Endothelial cell (in vitro differentiated cells): ENCODE measurements around the gene INF2. TPM values are rescaled to one million over a fixed set of nuclear protein-coding genes. Genes with fewer than 3 reads are reported as not detected.

Source experiments
- DNase-seq: peaks from one replicate; pipeline ENCODE4 v3.0.0; 2021; ENCODE audit warnings: low spot score
- H3K27ac Mint-ChIP-seq: one replicate; pipeline ENCODE4 v1.8.0; 2021; ENCODE audit warnings: mixed read lengths, inconsistent platforms; ENCODE audit not compliant: unreplicated experiment
- H3K27me3 Mint-ChIP-seq: one replicate; pipeline ENCODE4 v1.8.0; 2021; ENCODE audit warnings: mild to moderate bottlenecking, moderate library complexity, mixed read lengths, inconsistent platforms; ENCODE audit not compliant: unreplicated experiment
- H3K36me3 Mint-ChIP-seq: one replicate; pipeline ENCODE4 v1.8.0; 2021; ENCODE audit warnings: mild to moderate bottlenecking, low read depth, mixed read lengths, inconsistent platforms; ENCODE audit not compliant: unreplicated experiment
- H3K4me1 Mint-ChIP-seq: one replicate; pipeline ENCODE4 v1.8.0; 2021; ENCODE audit warnings: mild to moderate bottlenecking, mixed read lengths, inconsistent platforms; ENCODE audit not compliant: unreplicated experiment
- H3K4me3 Mint-ChIP-seq: one replicate; pipeline ENCODE4 v1.8.0; 2021; ENCODE audit warnings: mild to moderate bottlenecking, mixed read lengths, inconsistent platforms; ENCODE audit not compliant: unreplicated experiment
- H3K9me3 Mint-ChIP-seq: one replicate; pipeline ENCODE4 v1.8.0; 2021; ENCODE audit warnings: mixed read lengths, inconsistent platforms; ENCODE audit not compliant: unreplicated experiment
- total RNA-seq: library from RNA; stranded (reverse); fragmentation: NEBNext Ultra II Directional; extraction: Animal tissue kit (Norgen Biotek cat#: 25700); gene quantifications from one replicate; pipeline ENCODE4 v1.2.1, GENCODE V29; 2021; ENCODE audit not compliant: unreplicated experiment
- TF ChIP-seq, protein P1 (sequence below): fragments of 200-600 bp; sonication (generic); IDR thresholded peaks from one replicate; pipeline ENCODE4 v1.5.0; 2021; ENCODE audit warnings: antibody characterized with exemption; ENCODE audit not compliant: unreplicated experiment

The INF2 gene
- total RNA-seq, 1 donor from 2014 or later = 97.2 TPM

DNA sequence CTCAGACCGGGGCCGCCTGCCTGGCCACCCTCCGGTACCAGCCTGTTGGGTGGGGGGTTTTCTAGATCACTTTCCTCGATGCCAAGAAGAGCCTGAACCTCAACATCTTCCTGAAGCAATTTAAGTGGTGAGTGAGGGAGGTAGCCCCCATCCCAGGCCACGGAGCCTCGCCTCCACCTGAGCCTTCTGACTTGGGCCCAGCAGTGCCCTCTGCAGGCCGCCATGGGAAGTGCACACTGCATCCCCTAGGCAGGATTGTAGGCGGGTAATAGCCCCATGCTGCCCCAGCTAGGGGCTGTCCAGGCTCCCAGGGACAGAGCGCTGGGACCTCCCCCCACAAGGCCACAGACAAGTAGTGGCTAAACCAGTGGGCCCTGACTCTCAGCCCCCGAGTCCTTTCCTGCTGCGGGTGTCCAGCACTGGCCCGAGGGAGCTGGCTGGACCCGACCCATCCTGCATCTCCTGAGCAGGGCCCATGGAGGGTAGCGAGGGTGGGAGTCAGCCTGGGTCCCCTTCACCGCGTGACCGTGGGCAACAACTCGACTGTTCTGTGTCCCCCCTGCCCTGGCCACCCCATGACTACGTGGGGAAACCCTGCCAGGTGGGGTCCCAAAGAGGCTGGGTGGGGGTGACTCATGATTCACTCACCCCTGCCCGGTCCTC lies 19.3 kb downstream of the INF2 start:
- no peaks in the 10 kb centered on the region for H3K9me3 Mint-ChIP-seq
- TF ChIP-seq, protein P1, sequence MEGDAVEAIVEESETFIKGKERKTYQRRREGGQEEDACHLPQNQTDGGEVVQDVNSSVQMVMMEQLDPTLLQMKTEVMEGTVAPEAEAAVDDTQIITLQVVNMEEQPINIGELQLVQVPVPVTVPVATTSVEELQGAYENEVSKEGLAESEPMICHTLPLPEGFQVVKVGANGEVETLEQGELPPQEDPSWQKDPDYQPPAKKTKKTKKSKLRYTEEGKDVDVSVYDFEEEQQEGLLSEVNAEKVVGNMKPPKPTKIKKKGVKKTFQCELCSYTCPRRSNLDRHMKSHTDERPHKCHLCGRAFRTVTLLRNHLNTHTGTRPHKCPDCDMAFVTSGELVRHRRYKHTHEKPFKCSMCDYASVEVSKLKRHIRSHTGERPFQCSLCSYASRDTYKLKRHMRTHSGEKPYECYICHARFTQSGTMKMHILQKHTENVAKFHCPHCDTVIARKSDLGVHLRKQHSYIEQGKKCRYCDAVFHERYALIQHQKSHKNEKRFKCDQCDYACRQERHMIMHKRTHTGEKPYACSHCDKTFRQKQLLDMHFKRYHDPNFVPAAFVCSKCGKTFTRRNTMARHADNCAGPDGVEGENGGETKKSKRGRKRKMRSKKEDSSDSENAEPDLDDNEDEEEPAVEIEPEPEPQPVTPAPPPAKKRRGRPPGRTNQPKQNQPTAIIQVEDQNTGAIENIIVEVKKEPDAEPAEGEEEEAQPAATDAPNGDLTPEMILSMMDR = peak; percentile 96
- DNase-seq = peak; percentile 83

DNA sequence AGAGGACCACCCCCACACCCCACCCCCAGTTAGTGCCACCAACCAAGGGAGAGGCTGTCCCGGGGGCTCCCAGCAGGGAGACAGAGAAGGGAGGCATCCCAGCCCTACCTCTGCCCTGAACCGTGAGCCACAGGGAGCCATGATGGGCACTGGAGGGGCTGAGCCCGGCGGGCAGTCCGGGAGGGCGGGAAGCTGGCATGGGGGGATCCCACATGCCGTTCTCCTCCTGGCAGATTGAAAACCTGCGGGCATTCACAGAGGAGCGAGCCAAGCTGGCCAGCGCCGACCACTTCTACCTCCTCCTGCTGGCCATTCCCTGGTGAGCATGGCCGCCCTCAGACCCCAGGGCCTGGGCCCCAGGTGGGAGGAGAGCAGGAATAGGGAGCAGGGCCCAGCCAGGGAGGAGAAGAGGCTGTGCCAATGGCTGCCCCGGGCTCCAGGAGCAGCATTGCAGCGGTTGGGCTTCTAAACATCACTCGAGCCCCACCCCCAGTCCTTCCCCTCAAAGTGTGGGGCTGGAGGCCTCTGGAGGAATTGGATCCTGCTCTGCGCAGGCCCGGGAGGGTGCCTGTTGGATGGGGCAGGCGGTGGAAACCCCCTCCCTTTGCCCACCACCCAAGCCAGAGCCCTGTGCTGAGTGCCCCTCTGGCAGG lies 20.1 kb downstream of the INF2 start:
- H3K4me3 Mint-ChIP-seq = no peak overlapping the region

More for the DNA sequence above, 19.3 kb downstream of the INF2 start:
- H3K36me3 Mint-ChIP-seq = peaks cover 15% of the 10 kb centered on the region
- peaks cover 7% of the 10 kb centered on the region for H3K27me3 Mint-ChIP-seq
- no peak overlapping the region for H3K27ac Mint-ChIP-seq
- no peak overlapping the region for H3K4me3 Mint-ChIP-seq
- no peaks in the 10 kb centered on the region for H3K4me1 Mint-ChIP-seq

DNA sequence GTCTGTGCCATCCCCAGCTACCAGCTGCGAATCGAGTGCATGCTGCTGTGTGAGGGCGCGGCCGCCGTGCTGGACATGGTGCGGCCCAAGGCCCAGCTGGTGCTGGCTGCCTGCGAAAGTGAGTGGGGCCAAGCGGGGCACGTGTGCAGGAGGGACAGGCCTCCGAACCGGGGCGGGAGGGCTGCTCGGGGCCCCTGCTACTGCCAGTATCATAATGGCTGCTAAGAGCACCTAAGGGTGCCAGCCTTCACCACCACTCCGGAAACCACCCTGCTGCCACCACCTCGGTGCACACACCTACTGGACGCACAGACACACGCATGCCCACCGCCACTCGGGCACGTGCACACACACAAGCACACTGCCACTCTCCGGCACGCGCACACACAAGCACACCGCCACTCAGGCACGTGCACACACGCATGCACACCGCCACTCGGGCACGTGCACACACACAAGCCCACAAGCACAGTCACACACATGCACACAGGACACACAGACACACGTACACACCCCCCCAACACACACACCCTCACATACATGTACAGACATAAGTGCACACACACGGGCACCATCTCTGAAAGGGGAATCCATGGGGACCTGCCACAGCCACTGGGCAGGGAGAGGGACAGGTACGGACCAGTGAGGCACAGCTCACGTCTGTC lies 20.8 kb downstream of the INF2 start:
- Mint-ChIP-seq H3K4me1 (no peaks in the 10 kb centered on the region), H3K27me3 (peaks cover 7% of the 10 kb centered on the region), H3K36me3 (peaks cover 4% of the 10 kb centered on the region), H3K9me3 (no peaks in the 10 kb centered on the region), H3K27ac (no peak overlapping the region), H3K4me3 (peak overlapping the region; percentile 80)
- TF ChIP-seq, protein P1 = no peak
- no peak for DNase-seq

More for the DNA sequence above, 20.1 kb downstream of the INF2 start:
- Mint-ChIP-seq H3K36me3 (peaks cover 9% of the 10 kb centered on the region), H3K4me1 (no peaks in the 10 kb centered on the region), H3K27me3 (peaks cover 7% of the 10 kb centered on the region), H3K27ac (no peak overlapping the region), H3K9me3 (no peaks in the 10 kb centered on the region)
- no peak for DNase-seq
- TF ChIP-seq, protein P1 = no peak

- Mint-ChIP-seq H3K36me3 (peaks cover 13% of the 10 kb centered on the region), H3K4me1 (no peaks in the 10 kb centered on the region), H3K9me3 (no peaks in the 10 kb centered on the region), H3K27ac (no peak overlapping the region), H3K4me3 (no peak overlapping the region), H3K27me3 (peaks cover 10% of the 10 kb centered on the region)
- DNase-seq = no peak
- TF ChIP-seq, protein P1 = no peak
Observed at GRCh38 chr14:104712881-104713734, 23.7 kb downstream of the INF2 start.
